ENCODE data around the gene CXCL5.
A peak's percentile ranks its signal among the peaks of the same experiment; 100 is the strongest.

The CXCL5 gene
- 0 reads per million in 2 donors for total RNA-seq

DNA sequence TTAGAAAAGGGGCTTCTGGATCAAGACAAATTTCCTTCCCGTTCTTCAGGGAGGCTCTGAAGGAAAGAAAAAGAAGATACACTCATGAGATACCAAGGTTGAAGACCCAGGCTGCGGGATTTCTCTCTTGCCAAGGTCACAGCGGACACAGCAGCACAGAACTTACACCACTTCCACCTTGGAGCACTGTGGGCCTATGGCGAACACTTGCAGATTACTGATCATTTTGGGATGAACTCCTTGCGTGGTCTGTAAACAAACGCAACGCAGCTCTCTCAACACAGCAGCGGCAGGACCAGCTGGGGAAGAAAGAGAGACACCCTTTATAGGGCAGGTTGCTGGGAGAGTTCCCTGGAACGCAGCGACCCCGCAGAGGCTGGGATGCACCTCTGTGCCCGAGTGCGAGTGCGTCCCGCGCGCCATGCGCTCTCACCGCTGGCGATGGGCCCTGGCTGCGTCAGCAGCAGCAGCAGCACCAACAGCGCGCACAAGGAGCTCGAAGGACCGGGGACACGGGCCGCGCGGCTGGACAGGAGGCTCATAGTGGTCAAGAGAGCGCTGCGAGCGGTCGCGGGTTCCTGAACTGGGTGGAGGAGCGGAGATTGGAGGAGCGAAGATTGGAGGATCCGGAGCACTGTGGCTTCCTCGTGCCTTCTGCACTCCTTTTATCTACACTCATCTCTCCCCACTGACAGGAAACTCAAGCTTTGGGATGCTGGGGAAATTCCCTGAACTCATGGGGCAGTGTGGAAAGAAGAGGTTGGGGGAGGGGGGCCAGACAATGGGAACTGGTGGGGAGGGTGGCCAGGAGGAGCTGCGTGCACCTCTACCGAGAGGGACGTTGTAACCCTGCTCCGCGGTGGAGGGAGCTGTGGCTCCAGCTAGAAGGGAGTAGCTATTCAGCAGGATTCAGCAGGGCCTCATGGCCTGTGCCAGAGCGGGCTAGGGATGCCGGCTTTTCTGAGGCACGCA lies at the start of gene CXCL5:
CXCL5 (minus strand) TSS at position 638 of the 972 bp plus-strand sequence; CDS start at position 542, 96 bp downstream.
- no peak for DNase-seq

DNA sequence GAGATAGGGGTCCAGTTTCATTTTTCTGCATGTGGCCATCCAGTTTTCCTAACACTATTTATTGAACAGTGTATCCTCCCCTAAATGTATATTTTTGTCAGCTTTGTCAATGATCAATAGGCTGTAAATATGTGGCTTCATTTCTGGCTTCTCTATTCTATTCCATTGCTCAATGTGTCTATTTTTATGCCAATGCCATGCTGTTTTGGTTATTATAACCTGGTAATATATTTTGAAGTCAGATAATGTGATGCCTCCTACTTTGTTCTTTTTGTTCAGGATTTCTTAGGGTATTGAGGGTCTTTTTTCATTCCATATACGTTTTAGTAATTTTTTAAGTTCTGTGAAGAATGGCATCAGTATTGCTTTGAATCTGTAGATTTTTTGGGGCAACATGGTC lies 48.7 kb upstream of the CXCL5 start:
- DNase-seq, result no peak

DNA sequence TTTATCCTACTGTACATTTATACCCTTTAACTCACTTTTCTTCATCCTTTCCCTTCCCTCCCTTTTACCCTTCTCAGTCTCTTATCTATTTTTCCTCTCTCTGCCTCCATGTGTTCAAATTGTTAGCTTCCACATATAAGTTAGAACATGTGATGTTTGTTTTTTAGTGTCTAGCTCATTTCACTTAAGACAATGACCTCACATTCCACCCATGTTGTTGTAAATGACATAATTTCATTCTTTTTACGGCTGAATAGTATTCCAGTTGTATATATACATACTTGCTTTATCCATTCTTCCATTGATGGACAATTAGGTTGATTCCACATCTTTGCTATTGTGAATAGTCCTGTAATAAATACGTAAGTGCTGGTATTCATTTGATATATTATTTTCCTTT lies 47.3 kb upstream of the CXCL5 start:
- no peak for DNase-seq

DNA sequence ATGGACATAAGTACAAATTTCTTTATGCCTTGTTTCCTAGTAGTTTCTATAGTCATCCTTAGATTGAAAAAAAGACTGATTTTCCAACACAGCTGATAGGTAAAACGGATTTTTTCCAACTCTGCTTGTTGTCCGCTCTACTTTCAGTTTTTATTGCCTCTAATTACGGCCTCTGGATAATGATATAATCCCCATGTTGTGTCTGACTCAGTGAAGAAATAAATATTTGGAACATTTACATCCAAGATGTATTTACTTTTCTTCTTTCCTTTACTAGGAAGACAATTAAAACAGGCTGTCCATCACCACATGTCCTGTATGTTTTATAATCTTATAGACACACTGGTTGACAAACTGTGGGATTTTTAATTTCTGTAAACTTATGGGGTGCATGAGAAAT lies 46.8 kb upstream of the CXCL5 start:
- no peak for DNase-seq

DNA sequence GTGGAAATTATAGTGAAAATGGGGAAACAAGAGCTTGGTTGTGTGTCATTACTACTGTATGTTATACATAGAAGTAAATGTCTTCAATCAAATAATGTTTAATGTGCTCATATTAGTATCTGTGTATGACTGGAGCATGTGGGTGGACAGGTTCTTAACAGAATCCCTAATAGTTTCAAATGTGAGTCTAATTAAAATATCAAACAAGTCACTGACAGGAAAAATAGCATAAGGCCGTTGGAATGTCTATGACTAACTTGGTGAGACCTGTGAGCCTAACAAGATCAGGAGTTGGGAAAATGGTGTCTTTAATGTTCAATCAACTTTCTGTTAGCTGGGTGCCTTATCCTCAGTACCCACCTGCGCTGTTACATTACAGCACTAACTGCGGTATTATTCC lies 46.2 kb upstream of the CXCL5 start:
- DNase-seq, result no peak

DNA sequence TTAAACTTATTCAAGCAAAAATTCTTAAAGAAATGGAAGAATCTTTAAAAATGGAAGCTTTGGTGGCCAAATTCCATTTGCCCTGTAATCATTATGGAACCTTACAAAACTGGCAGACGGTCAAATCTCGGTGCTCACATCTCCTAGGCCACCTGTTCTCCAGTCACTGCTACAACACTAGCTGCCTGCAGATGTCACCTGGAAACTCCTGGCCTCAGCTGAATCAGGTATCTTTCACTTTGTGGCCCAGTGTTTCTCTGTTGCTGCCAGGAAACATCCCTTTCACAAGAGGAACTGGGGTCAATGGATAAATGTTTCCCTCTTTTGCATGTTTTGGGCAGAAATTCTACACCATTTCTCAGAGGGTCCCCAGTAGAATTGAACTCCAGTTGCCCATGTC lies 44.2 kb upstream of the CXCL5 start:
- DNase-seq, result no peak

DNA sequence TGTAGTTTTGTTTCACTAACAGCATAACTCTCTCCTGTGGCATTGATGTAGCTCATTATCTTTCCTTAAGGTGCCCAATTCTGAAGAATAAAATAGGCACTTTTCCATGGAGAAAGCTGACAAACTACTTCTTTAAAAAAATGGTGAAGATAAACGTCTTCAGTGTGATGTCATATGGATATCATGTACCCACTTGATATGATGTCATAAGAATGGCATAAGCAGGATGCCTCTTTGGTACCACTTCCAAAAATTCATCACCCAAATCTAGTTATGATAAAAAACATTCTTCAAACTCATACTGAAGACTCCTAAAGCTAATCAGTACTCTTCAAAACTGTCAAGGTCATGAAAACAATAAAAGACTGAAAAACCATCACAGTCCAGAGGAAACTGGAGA lies 42.9 kb upstream of the CXCL5 start:
- no peak for DNase-seq

DNA sequence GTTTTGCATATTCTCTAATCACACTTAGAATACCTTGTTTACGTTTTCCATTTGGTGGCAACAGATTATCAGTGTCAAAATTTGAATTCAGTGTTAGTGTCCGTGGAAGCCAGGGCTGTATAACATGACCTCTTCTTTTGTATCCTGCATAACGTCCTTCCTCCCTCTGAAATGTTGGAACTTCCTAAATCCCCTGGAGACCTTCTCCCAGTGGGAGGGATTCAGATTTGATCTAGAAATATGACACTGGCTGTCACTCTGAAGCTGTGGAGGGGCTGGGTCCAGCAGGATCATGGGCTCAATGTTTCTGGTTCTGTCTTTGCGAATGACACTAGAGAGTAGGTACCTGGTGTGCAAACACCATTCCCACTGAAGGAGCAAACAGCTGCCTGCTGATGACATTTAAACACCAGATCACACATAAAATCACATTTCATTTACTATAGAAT lies 40.9 kb upstream of the CXCL5 start:
- DNase-seq, result no peak

DNA sequence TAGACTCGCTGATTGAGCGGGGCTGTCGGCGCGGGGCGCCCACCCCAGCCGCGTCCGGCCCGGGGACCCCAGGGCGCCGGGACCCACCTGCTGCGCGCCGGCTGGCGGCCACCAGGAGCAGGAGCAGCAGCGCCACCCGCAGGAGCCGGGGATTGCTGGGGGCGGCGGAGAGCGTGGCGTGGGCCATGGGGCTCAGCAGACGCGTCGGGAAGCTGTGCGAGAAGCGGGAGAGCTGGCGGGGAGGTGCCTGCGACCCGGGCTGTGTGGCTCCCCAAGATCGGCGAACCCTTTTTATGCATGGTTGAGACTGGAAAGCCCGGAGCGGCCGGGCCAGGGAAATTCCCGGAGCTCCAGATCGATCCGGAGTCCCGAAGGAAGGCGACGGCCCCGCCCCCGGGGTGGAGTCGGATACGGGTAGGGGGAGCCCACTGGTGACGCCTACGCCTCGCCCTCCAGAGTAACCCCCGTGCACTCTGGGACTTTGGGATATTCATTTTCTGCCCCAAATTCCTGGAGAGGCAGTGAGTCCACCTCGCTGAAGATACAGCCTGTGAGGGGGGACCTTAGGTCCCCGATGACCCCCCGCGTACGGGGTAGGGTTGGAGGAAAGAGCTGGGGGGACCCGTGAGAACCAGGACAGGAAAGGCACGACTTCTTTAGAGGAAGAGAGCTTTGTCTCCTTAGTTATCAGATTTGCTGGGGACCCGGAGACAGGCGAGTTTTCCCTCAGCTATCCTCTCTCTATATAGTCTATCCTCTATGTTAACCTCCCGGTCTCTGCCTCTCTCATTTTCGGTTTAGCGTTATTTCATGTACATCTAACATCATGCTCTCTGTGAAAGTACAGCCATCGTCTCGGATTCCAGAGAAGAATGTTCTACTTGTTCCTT lies 40.2 kb upstream of the CXCL5 start, which contains the start of gene CXCL3:
CXCL3 (minus strand) TSS at position 265 of the 890 bp plus-strand sequence; CDS start at position 187, 78 bp downstream.
- peak; percentile 9 for DNase-seq

DNA sequence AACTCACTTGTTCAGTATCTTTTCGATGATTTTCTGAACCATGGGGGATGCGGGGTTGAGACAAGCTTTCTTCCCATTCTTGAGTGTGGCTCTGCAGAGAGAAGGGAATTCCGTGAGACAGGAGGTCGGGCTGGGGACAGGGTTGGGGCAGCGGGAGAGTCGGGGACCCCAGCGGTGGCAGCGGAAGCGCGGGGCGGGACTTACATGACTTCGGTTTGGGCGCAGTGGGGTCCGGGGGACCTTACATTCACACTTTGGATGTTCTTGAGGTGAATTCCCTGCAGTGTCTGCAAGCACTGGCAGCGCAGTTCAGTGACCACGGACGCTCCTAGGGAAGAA lies 39.6 kb upstream of the CXCL5 start:
- peak; percentile 6 for DNase-seq

DNA sequence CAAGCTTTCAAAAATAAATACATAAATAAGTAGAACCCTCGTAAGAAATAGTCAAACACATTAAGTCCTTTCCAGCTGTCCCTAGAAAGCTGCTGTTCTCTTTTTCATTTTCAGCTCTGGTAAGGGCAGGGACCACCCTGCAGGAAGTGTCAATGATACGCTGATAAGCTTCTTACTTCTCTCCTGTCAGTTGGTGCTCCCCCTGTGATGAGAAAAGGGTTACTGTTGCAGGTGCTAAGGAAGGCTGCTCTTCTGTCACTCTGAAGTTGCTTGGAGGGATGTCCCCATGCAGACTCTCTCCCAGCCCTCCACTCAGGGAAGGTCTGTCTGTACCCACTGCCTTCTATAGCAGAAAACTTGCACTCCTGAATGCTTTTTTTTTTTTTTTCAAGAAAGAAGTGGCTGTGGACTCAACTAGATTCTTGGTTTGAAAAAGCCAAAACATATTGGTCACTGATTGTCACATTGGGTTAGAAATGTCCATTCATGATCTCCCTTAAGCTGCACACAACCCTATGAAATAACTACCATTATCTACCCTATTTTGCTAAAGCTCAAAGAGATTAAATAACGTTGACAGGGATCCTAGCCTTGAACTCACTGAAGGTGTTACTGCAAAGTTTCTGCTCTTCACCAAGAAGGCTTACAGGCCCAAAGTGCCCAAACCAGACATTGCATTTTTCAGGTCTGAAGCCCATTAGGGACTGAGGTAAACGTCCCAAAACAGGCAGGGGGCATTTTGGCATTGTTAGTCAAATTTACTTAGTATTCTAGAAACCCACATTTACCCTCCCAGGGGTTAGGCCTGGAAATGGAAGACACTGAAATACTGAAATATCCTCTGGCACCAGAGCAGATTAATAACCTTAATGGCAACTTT lies 38.8 kb upstream of the CXCL5 start:
- DNase-seq, result no peak

DNA sequence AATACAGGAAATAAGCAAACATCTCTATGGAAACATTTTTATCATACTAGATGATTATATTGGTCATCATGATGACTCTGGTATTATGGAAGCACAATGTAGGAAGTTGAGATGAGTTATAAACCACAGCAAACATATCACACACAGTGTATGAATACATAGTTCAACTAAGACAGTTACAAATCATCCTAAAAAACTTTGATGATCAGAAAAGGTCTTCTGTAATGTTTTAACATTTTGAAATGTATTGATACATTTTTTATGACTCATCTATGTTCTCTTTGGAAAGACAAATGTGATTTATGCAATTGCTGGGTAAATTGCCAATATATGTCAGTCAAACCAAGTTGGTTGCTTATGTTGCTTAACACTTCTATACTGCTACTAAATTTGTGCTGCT lies 35.3 kb upstream of the CXCL5 start:
- DNase-seq, result no peak

DNA sequence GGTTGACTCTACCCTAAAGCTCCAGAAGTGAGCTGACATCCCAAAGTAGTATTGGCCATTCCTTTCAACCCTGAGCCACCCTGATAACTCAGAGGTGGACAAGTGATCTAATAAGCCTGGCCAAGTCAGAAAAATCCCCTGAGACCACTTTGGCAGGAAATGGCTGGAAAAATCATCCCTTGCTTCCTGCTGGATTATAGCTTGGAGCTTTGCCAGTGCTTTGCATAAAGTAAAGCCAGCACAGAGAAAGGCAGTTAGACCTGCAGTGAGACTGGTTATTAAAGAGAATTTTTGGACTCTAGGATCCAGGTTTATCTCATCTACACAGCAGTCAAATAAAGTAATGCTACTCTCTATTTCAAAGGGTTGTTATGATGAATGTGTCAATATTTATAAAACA lies 33.6 kb upstream of the CXCL5 start:
- DNase-seq, result no peak

DNA sequence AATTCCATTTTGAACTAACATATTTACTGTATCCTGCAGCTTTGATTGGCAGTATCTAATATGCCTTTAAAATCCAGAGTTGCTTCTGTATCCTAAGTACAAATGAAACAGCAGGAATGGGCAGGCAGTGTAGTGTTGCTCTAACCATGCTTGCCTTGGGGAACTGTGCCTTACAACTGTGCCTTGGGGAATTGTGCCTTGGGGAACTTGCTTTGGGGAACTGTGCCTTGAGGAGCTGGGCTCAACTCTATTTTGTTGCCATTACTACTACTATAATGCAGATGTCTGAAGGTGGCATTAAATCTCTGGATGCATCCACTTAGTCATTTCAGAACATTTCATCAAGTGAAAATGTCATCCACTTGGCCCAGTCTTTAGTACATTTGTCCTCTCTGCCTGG lies 33.1 kb upstream of the CXCL5 start:
- DNase-seq, result no peak

DNA sequence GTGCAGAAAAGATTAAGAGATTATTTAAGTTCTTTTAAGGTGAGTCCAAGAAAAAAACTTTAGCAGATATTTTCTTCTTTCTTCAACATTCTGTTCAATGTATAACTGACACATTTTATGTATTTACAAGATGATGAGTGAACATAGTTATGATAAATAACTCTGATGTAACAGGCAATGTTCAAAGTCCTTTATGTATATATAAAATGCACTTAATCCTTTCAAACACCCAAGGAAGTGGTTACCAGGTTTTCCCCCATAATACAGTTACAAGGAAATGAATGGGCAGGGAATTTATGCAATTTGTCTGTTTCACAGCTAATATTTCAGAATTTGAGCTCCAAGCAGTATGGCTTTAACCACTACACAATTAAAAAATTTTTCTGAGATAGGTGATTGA lies 31.8 kb upstream of the CXCL5 start:
- DNase-seq, result no peak

DNA sequence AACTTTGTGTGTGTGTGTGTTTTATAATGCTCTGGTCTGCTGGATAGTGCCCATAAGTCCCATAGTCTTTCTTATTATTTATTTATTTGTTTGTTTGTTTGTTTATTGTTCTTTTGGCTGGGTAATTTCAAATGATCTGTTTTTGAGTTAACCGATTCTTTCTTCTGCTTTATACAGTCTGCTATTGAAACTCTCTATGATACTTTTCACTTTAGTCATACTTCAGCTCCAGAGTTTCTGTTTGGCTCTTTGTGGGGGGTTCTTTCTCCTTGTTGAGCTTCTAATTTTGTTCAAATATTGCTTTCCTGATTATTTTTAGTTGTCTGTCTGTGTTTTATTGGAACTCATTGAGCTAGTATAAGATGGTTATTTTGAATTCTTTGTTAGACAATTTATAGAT lies 30.0 kb upstream of the CXCL5 start:
- no peak for DNase-seq

DNA sequence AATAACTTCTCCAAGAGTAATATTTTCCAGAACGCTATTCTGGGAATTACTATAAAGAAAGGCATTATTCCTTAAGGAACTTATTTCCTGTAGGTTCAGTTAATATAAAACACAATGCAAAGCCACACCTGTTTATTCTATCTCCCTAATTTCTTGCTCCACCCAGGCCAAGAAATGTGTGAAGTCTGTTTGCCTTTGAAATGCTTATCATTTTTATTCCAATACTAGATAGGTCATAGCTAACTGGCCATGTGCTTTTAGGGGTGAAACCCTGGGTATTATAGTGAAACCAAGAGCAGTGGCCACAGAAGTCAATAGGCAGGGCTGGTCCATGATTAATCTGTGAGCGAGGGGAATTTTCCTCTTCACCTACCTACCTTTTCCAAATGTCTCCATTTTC lies 25.2 kb upstream of the CXCL5 start:
- no peak for DNase-seq

DNA sequence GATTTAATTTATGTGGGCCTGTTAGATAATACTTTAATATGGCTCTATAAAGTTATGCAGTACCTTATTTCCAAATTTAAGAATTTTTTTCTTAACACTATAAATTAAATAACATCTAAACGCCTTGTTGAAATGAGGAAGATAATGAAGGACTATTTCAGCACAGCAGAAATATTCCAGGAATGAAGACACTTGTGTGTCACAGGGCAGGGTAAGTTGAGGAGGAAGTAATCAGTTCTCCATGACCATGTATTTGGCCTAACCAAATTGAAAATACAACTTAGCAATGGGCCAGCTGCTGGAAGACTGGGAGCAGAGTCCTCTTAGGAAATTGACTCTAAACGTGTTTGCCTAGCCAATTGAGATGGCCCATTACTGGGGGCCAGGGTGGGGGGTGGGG lies 23.1 kb upstream of the CXCL5 start:
- no peak for DNase-seq

DNA sequence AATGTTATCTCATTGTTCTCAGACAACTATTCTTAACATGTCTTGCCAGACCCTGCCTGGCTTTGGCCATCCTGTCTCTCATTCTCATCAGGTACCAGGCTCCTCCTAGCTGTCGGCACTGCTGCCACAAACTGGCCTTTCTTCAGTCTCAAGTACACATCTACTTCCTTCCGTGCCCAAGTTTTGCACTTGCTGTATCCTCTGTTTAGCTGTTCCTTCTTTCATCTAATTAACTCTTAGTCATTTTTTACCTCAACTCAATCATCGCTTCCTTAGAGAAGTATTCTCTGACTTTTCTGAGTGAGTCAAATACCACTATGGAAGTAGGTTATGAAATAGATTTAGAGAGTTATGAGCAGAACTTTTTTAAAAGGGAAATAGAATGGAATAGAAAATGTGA lies 20.3 kb upstream of the CXCL5 start:
- no peak for DNase-seq

DNA sequence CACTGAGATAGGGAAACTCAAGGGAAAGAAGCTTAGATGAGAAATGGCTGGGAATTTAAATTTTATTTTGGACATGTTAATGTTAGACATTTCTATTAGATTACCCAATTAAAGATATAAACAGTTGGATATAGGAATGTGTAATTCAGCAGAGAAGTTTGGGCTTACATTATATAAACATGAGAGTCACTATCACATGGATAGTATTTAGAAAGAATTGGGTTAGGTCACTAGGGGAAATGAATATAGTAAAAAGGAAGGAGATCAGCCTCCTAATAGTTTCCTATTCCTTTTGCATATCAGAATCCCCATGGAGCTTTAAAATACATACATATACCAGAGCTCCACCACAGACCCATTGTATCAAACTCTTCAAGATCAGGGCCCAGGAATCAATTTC lies 19.6 kb upstream of the CXCL5 start:
- no peak for DNase-seq

DNA sequence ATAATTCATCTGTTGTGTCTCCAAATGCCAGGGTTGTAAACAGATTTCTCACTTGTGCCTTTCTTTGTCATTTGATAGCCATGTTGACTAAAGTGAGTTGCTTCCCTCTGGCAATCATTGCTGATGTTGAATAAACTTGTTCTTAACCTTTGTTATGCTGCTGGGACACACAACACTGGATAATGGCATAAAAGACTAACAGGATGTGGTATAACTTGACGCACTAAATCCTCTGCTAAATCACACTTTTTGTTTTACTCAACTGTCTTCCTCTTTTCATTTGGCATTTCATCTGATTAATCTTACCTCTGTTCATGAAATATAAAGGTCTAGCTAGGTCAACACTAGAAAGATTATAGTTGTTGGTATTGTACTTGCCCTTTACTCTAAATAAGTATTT lies 17.6 kb upstream of the CXCL5 start:
- DNase-seq, result no peak

DNA sequence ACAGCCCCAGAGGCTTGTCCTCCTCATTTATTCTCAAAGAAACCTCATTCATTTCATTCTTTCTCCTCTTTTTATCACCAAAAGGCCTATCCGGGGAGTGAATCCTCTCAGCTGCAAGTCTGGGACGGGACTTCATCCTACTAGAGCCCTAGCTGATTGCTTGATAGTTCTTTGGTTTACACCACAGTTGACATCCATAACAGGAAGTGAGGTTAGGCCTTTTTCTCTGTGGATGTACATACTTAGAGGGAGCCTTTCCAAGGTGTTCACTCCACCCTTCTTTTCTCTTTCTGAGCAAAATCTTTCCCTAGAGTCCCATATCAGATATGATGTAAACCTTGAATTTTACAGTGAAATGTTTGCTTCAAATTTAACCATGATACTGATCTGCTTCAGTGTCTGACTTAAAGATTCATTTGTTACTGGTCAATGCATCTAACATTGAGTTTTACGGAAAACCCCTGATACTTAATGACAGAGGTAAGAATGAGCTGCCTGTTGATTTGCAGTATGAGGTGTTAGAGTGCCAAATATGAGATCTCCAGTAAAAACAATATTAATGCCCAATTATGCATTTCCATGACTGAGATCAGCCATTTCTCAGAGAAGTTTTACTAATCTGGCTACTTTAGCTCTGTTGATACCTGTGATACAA lies 16.8 kb upstream of the CXCL5 start:
- DNase-seq, result no peak
